Duodenal mucosa (tissue), 2 donors: ENCODE data around the gene KRT86.

Source experiments
- H3K27ac ChIP-seq: one replicate; pipeline ENCODE4 v1.7.0; 2013; ENCODE audit warnings: low read depth, low read length
- H3K27me3 ChIP-seq, 2 donors: one replicate each; pipeline ENCODE4 v1.7.0; 2013; ENCODE audit warnings: low read length in 2 of 2, control low read depth in 1 of 2; ENCODE audit not compliant: insufficient read depth in 2 of 2, control insufficient read depth in 1 of 2
- H3K36me3 ChIP-seq, 2 donors: one replicate each; pipeline ENCODE4 v1.7.0; 2013; ENCODE audit warnings: low read length in 2 of 2, control low read depth in 1 of 2; ENCODE audit not compliant: insufficient read depth in 2 of 2, control insufficient read depth in 1 of 2
- H3K4me1 ChIP-seq, 2 donors: one replicate each; pipeline ENCODE4 v1.7.0; 2013; ENCODE audit warnings: low read length in 2 of 2, control low read depth in 1 of 2; ENCODE audit not compliant: insufficient read depth in 2 of 2, control insufficient read depth in 1 of 2
- H3K4me3 ChIP-seq, 2 donors: one replicate each; pipeline ENCODE4 v1.7.0; 2013; ENCODE audit warnings: low read length in 2 of 2, low read depth in 1 of 2
- H3K9ac ChIP-seq, 2 donors: one replicate each; pipeline ENCODE4 v1.7.0; 2013; ENCODE audit warnings: low read length in 2 of 2, low read depth in 1 of 2
- H3K9me3 ChIP-seq, 2 donors: one replicate each; pipeline ENCODE4 v1.7.0; 2013; ENCODE audit warnings: low read length in 2 of 2, control low read depth in 1 of 2; ENCODE audit not compliant: control insufficient read depth in 1 of 2

The KRT86 gene

GRCh38 chr12:52317468-52318052, 43.1 kb downstream of the KRT86 start:
- Histone ChIP-seq H3K36me3 (no peaks in the 10 kb centered on the region), H3K27me3 (peaks cover 12% of the 10 kb centered on the region in 2 donors), H3K4me3 (no peak overlapping the region), H3K9me3 (no peaks in the 10 kb centered on the region), H3K27ac (no peak overlapping the region), H3K9ac (no peak overlapping the region), H3K4me1 (no peaks in the 10 kb centered on the region)

- no peak overlapping the region for H3K9ac ChIP-seq
- no peak overlapping the region for H3K4me3 ChIP-seq
- H3K9me3 ChIP-seq, result no peaks in the 10 kb centered on the region
- no peaks in the 10 kb centered on the region for H3K4me1 ChIP-seq
- H3K36me3 ChIP-seq, result no peaks in the 10 kb centered on the region
- H3K27ac ChIP-seq, result no peak overlapping the region
- H3K27me3 ChIP-seq, result peaks cover 10 to 15% of the 10 kb centered on the region in 2 donors
Observed at GRCh38 chr12:52318241-52318990, 44.0 kb downstream of the KRT86 start.

DNA sequence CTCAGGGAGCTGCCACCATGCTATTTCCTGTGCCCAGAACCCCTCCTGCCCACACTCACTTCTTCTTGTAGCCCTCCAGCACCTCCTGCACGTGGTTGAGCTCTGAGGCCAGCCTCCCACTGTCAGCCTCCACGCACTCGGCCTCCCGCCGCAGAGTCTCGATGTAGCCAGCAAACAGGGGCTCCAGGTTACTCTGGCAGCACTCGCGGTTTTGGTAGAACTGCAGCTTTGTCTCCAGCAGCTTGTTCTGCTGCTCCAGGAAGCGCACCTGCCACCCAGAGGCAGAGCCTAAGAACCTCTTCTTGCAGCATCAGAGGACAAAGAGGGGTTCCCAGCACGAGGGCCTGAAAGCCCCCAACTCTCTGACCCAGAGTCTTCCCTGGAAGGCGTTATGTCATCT, 44.7 kb downstream of the KRT86 start:
- peaks cover 10 to 15% of the 10 kb centered on the region in 2 donors for H3K27me3 ChIP-seq
- no peaks in the 10 kb centered on the region for H3K9me3 ChIP-seq
- no peaks in the 10 kb centered on the region for H3K4me1 ChIP-seq
- H3K36me3 ChIP-seq, result no peaks in the 10 kb centered on the region
- no peak overlapping the region for H3K27ac ChIP-seq
- no peak overlapping the region for H3K4me3 ChIP-seq
- H3K9ac ChIP-seq, result no peak overlapping the region

GRCh38 chr12:52320784-52321400, 46.4 kb downstream of the KRT86 start, which contains the start of gene KRT83:
Gene KRT83, minus strand, starts transcription at chr12:52321398. Its CDS starts 63 bp downstream, at chr12:52321335.
- no peak within 1 kb of the TSS for H3K9ac ChIP-seq
- H3K9me3 ChIP-seq, result no peaks in the 10 kb centered on the region
- no peak within 1 kb of the TSS for H3K4me3 ChIP-seq
- no peak within 1 kb of the TSS for H3K27ac ChIP-seq
- H3K27me3 ChIP-seq, result peaks cover 10 to 15% of the 10 kb centered on the region in 2 donors
- H3K4me1 ChIP-seq, result no peaks in the 10 kb centered on the region
- H3K36me3 ChIP-seq, result no peaks in the 10 kb centered on the region

DNA sequence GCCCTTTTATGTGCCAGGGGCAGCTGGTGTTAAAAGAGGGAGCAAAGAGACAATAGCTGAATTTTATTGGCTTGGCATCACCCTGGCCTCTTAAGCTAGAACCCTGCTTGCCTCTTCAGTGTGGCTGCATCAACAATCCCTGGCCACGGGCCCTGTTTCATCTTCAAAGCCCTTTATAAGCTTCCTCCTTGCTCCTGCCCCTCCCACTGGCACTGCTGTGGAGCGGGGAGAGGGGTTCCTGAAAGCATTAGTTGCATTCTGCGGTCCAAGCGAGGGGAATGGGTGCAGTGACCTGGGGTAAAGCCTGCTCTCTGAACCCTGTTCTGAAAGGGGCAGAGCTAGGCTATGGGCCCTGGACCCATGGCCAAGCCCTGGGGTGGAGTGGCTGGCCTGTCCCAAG, 47.0 kb downstream of the KRT86 start:
- Histone ChIP-seq H3K27me3 (peaks cover 10 to 15% of the 10 kb centered on the region in 2 donors), H3K27ac (no peak overlapping the region), H3K9ac (no peak overlapping the region)

GRCh38 chr12:52322069-52322468, 47.6 kb downstream of the KRT86 start:
- Histone ChIP-seq H3K27me3 (peaks cover 10 to 15% of the 10 kb centered on the region in 2 donors), H3K9ac (no peak overlapping the region), H3K36me3 (no peaks in the 10 kb centered on the region)

More for the DNA sequence above, 47.0 kb downstream of the KRT86 start:
- H3K4me1 ChIP-seq, result no peaks in the 10 kb centered on the region
- H3K36me3 ChIP-seq, result no peaks in the 10 kb centered on the region
- no peak overlapping the region for H3K4me3 ChIP-seq
- no peaks in the 10 kb centered on the region for H3K9me3 ChIP-seq

GRCh38 chr12:52323001-52323400, 48.6 kb downstream of the KRT86 start:
- Histone ChIP-seq H3K27ac (no peak overlapping the region), H3K9ac (no peak overlapping the region), H3K4me3 (no peak overlapping the region), H3K4me1 (peaks cover 0 to 3% of the 10 kb centered on the region in 2 donors), H3K9me3 (no peaks in the 10 kb centered on the region), H3K27me3 (peaks cover 10 to 15% of the 10 kb centered on the region in 2 donors), H3K36me3 (no peaks in the 10 kb centered on the region)

More at GRCh38 chr12:52322069-52322468, 47.6 kb downstream of the KRT86 start:
- no peaks in the 10 kb centered on the region for H3K9me3 ChIP-seq
- H3K4me1 ChIP-seq, result no peaks in the 10 kb centered on the region
- H3K27ac ChIP-seq, result no peak overlapping the region
- no peak overlapping the region for H3K4me3 ChIP-seq

DNA sequence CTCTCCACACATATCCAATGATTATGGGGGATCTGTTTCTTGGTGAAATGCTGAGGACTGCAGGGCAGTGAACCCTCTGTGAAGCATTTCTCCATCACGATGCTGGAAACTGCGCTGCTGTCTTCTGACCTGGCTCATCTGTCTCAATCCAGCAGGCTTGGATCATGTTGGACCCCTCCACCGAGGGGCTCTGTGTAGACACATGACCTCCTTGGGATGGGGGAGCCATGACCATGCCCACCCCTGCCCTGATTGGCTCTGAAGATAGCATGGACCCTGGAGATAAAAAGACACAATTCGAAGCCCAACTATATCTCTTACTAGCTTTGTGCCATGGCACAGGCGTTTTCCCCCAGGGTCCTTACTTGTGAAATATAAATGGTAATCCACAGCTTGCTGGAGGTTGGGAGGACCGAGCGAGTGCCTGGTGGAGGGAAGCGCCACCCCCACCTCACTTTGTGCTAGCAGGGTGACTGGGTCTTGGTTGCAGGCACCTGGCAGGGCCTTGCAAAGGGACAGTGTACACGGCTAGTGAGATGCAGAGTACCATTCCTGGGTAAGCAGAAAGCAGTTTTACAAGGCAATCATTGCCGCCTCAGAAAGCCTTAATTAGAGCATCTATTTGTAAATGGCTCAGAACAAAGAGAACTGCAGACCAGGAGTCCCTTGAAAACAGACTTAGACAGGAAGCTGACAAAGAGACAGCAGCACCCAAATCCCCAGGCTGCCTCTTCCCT, 49.1 kb downstream of the KRT86 start:
- no peak overlapping the region for H3K9ac ChIP-seq
- no peak overlapping the region for H3K4me3 ChIP-seq
- H3K36me3 ChIP-seq, result no peaks in the 10 kb centered on the region
- no peak overlapping the region for H3K27ac ChIP-seq
- H3K27me3 ChIP-seq, result peaks cover 10 to 15% of the 10 kb centered on the region in 2 donors
- H3K9me3 ChIP-seq, result no peaks in the 10 kb centered on the region
- H3K4me1 ChIP-seq, result peaks cover 0 to 3% of the 10 kb centered on the region in 2 donors

DNA sequence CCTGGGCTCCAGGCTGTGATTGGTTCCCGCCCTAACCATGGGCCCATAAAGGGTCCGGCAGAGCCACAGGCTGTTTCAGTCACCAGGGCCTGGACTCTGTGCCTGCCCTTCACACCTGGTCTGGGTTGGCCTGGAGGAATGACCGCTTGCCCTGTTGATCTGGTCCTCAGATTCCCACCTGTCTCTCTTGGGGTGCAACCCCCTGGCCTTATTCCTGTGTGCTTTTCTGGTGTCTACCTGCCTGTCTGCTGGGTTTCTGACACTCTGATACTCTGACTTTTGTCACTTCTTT, 49.7 kb downstream of the KRT86 start:
- peaks cover 10 to 15% of the 10 kb centered on the region in 2 donors for H3K27me3 ChIP-seq
- no peaks in the 10 kb centered on the region for H3K9me3 ChIP-seq
- H3K36me3 ChIP-seq, result no peaks in the 10 kb centered on the region
- H3K4me3 ChIP-seq, result no peak overlapping the region
- H3K9ac ChIP-seq, result no peak overlapping the region
- peaks cover 0 to 3% of the 10 kb centered on the region in 2 donors for H3K4me1 ChIP-seq
- H3K27ac ChIP-seq, result no peak overlapping the region
